C4-2B (cell line): ENCODE data around the gene LCN6.
"Not testable (repeated sequence)": the region's sequence is repeated elsewhere in the genome, so short reads cannot be mapped to it uniquely, and the experiment has no call there.

ENCODE experiments used
- H3K27ac ChIP-seq: fragments of 450-650 bp; 2 replicates; pipeline ENCODE4 v1.5.1; 2017
- ZFX ChIP-seq: fragments of 450-650 bp; IDR thresholded peaks from 2 replicates; pipeline ENCODE4 v1.6.1; 2017
- TF ChIP-seq, protein P1 (sequence below): fragments of 450-650 bp; conservative IDR thresholded peaks from 2 replicates; pipeline ENCODE4 v1.5.1; 2017; ENCODE audit warnings: mild to moderate bottlenecking

LCN6 gene

DNA sequence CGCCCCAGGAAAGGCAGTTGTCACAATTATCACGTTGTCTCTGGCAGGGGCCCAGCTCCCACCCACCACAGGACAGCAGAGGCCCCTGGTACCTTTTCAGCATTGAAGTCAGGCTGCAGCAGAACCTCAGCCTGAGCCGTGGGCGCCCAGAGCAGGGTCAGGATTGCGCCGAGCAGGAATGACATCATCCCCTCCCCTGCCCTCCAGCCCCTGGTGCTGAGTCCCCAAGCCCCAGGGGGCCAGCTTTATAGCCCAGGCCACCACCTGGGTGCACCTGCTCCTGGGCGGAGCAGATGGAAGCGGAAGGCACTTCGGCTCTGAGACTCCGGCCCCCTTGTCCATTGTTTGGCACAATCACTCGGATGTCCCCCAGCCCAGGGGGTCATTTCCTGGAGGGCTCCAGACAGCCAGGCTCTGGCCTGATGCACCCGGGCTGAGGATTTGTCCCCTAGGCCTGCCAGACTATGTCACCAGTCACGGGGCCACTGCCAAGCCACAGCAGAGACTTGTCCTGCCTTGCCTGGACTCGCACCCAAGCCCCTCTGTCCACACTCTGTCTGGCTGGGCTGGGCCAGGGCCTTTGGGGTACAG, 16.1 kb upstream of the LCN6 start, which contains the start of gene LCN15:
LCN15 (minus strand) TSS at position 218 of the 591 bp plus-strand sequence; CDS start at position 188, 30 bp downstream.
- no peak for TF ChIP-seq ZFX
- TF ChIP-seq, protein P1, sequence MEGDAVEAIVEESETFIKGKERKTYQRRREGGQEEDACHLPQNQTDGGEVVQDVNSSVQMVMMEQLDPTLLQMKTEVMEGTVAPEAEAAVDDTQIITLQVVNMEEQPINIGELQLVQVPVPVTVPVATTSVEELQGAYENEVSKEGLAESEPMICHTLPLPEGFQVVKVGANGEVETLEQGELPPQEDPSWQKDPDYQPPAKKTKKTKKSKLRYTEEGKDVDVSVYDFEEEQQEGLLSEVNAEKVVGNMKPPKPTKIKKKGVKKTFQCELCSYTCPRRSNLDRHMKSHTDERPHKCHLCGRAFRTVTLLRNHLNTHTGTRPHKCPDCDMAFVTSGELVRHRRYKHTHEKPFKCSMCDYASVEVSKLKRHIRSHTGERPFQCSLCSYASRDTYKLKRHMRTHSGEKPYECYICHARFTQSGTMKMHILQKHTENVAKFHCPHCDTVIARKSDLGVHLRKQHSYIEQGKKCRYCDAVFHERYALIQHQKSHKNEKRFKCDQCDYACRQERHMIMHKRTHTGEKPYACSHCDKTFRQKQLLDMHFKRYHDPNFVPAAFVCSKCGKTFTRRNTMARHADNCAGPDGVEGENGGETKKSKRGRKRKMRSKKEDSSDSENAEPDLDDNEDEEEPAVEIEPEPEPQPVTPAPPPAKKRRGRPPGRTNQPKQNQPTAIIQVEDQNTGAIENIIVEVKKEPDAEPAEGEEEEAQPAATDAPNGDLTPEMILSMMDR = no peak
- H3K27ac ChIP-seq = no peak within 1 kb of the TSS

DNA sequence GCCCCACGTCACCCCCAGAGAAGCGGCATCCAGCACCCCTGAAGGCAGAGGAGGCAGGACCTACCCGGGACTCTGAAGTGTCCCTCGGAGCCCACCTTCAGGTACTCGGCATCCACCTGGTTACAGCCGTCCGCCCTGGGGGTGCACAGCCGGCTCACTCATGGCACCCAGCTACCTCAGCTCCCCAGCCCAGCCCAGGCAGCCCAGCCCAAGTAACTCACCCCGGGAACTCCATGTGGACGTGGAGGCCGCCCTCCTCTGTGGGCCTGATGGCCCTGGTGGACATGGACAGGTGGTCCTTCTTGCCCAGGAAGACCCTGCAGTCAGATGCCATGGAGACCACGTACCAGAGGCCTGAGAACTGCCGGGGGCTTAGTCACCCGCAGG, 15.3 kb upstream of the LCN6 start:
- TF ChIP-seq, protein P1 = no peak
- no peak for TF ChIP-seq ZFX
- H3K27ac ChIP-seq = no peak overlapping the region

DNA sequence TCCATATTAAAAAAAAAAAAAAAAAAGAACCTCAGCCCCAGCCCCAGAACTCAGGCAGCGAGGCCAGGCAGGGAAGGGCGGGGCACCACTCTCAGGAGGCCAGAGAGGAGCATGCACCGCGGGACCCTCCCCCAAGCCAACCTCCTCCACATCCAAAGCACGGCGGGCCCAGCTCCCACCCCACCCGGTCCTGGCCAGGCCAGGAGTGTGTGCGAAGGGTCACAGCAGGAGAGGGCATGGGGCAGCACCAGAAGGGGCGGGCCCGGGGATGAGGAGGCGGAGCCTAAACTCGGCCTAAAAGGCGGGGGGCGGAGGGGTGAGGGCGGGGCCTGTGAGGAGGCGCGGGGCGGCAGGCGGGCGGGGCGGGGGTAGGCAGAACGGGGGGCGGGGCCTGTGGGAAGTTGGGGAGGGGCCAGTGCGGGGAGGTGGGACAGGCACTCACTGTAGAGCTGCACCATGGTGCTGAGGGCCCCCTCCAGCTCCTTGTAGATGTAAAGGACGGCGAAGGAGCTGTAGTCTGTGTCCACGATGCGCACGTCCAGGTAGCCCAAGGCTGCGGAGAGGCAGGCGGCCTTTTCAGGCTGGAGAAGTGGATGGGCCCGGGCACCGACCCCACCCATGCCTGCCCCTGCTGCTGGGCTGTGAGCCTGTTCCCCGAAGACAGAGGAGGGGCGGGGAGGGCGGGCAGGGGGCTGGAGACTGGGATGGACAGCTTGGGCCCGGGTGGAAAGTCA, 14.8 kb upstream of the LCN6 start:
- TF ChIP-seq ZFX = no peak
- TF ChIP-seq, protein P1 = no peak
- no peak overlapping the region for H3K27ac ChIP-seq

DNA sequence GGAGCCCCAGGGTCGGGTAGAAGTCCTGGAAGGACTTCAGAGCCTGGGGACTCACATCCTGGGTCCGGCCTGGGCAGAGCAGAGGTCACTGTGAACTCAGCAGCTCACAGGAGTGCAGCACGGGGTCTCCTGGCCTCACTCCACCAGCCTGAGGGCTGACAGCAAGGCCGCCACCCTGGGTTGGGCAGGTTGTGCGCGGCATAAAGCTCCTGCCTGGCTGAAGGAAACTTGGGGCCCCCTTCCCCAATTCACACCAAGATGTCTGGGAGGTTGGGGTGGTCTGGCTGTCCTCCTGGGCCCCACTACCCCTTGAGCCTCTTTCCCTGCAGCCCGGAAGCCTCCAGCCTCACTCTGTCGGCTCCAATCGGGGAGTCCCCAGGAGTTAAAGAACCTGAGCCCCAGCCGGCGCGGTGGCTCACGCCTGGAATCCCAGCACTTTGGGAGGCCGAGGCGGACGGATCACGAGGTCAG, 13.9 kb upstream of the LCN6 start:
- H3K27ac ChIP-seq = no peak overlapping the region
- TF ChIP-seq ZFX = no peak
- TF ChIP-seq, protein P1 = no peak

DNA sequence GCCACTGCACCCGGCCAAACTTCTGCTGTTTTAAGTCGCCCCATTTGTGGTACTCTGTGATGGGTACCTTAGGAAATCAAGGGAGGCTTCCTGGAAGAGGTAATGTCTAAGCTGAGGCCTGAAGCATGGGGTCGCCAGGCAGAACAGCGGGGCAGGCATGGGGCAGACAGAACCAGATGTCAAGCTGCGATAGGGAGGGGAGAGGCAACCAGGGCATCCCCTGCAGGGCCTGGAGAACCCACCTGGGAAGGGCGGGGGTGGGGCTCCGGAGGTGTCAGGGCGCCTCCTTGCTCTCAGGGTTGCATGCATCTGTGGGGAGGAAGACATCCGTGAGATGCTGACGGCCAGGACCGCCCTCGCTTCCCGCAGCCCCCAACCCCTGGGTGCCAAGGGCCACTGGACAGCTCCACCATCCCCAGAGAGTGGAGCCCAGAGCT, 13.2 kb upstream of the LCN6 start:
- TF ChIP-seq, protein P1 = no peak
- no peak for TF ChIP-seq ZFX

DNA sequence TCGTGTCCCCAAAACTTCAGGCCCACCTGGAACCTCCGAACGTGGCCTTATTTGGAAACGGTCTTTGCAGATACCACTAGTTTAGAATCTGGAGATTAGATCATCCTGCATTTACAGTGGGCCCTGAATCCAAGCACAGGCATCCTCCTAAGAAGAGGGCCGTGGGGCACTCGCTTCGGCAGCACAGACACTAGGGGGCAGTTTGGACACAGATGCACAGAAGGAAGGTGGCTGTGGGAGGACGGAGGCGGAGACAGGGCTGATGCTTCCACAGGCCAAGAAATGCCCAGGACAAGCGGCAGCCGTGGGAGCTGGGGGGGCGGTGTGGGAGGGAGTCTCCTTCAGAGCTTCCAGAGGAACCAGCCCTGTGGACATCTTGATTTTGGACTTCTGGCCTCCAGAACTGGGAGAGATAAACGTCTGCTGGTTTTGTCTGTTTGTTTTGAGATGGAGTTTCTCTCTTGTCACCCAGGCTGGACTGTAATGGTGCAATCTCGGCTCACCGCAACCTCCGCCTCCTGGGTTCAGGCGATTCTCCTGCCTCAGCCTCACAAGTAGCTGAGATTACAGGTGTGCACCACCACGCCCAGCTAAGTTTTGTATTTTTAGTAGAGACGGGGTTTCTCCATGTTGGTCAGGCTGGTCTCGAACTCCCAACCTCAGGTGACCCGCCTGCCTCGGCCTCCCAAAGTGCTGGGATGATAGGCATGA, 12.7 kb upstream of the LCN6 start:
- TF ChIP-seq, protein P1 = peak; percentile 87
- H3K27ac ChIP-seq = not testable (repeated sequence)

More for the DNA sequence above, 13.2 kb upstream of the LCN6 start:
- H3K27ac ChIP-seq = no peak overlapping the region

DNA sequence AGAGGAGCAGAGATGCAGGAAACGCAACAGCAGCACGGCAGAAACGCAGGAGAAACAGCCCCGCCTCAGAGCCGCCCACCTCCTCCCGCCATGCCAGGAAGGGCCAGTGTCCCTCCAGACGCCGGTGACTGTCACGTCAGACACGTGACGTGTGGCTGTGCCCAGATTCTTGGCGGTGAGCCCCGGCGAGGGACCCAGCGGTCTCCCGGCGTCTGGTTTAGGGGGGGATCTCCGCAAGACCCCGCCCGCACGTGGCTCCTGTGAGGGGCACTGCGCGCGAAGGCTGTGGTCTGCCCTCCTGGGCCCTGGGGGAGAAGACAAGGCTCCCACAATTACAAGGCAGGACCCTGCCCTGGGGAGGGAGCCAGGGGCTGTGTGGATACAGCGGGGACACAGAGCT, 12.1 kb upstream of the LCN6 start:
- no peak overlapping the region for H3K27ac ChIP-seq
- no peak for TF ChIP-seq ZFX
- TF ChIP-seq, protein P1 = no peak
